ENCODE measurements around the gene NIPAL3.
"Not testable (repeated sequence)": the region's sequence is repeated elsewhere in the genome, so short reads cannot be mapped to it uniquely, and the experiment has no call there.

NIPAL3 gene

DNA sequence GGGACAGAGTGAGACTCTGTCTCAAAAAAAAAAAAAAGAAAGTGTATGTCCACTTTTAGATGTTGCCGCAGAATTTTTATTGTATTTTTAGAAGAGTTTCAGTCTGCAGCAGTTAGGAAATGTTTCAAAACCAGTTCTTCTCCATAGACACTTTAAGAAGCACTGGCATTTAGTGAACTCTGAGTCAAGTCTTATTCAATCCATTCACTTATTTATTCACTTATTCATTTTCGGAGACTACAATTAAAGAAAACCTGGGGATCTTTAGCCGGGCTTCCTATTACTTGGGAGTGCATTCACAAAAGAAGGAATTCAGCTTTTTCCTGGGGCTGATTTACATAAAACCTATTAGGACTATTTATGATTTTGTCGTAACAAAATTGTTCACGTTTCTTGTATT lies 99.3 kb downstream of the NIPAL3 start:
- Histone ChIP-seq H2AK5ac (ENCODE audit: low read length) (no peak overlapping the region), H3K27ac (ENCODE audit: low read depth, low read length) (no peak overlapping the region), H3K36me3 (ENCODE audit: control insufficient read depth, insufficient read depth, low read length) (peaks cover 1% of the 10 kb centered on the region), H3K56ac (ENCODE audit: low read length) (no peak overlapping the region), H3K9ac (ENCODE audit: low read length) (no peak overlapping the region), H2BK5ac (ENCODE audit: low read length) (no peak overlapping the region), H2BK120ac (ENCODE audit: low read depth, low read length) (no peak overlapping the region), H3K27me3 (ENCODE audit: insufficient read depth, low read length, poor library complexity) (no peaks in the 10 kb centered on the region), H3K18ac (ENCODE audit: low read length) (no peak overlapping the region), H3K79me1 (ENCODE audit: low read length) (peaks cover 11% of the 10 kb centered on the region), H3K23ac (ENCODE audit: low read length) (no peak overlapping the region), H3K4me2 (ENCODE audit: low read length) (no peak overlapping the region), H3K4me1 (ENCODE audit: control insufficient read depth, low read depth, low read length) (no peaks in the 10 kb centered on the region), H4K5ac (ENCODE audit: low read length) (no peak overlapping the region), H3K4me3 (ENCODE audit: low read length) (no peak overlapping the region), H3K79me2 (ENCODE audit: control insufficient read depth, insufficient read depth, low read length) (peaks cover 4% of the 10 kb centered on the region), H2BK15ac (replicated peaks; ENCODE audit: low read depth) (no peak overlapping the region), H3K4ac (ENCODE audit: low read depth, low read length) (no peak overlapping the region), H4K8ac (ENCODE audit: low read depth, low read length) (no peak overlapping the region)
- no CpG with 5 or more reads among the region's 5 CpGs for WGBS (ENCODE audit: extremely low coverage, insufficient coverage, low lambda C conversion rate)
- DNase-seq: no peak

GRCh38 chr1:24515671-24516209 lies 100.1 kb downstream of the NIPAL3 start:
- H3K18ac ChIP-seq (ENCODE audit: low read length); H3K36me3 ChIP-seq (ENCODE audit: control insufficient read depth, insufficient read depth, low read length); H3K4me2 ChIP-seq (ENCODE audit: low read length); H3K27me3 ChIP-seq (ENCODE audit: insufficient read depth, low read length, poor library complexity); DNase-seq; H2AK5ac ChIP-seq (ENCODE audit: low read length); H3K4me3 ChIP-seq (ENCODE audit: low read length); H4K5ac ChIP-seq (ENCODE audit: low read length); H3K9ac ChIP-seq (ENCODE audit: low read length); H3K4ac ChIP-seq (ENCODE audit: low read depth, low read length); H2BK5ac ChIP-seq (ENCODE audit: low read length); H3K79me1 ChIP-seq (ENCODE audit: low read length); H2BK120ac ChIP-seq (ENCODE audit: low read depth, low read length); H3K4me1 ChIP-seq (ENCODE audit: control insufficient read depth, low read depth, low read length); H2BK15ac ChIP-seq (replicated peaks; ENCODE audit: low read depth); H3K27ac ChIP-seq (ENCODE audit: low read depth, low read length); H3K79me2 ChIP-seq (ENCODE audit: control insufficient read depth, insufficient read depth, low read length); H3K23ac ChIP-seq (ENCODE audit: low read length); H3K56ac ChIP-seq (ENCODE audit: low read length); H4K8ac ChIP-seq (ENCODE audit: low read depth, low read length): not testable (repeated sequence)
- no CpG with 5 or more reads among the region's 14 CpGs for WGBS (ENCODE audit: extremely low coverage, insufficient coverage, low lambda C conversion rate)

DNA sequence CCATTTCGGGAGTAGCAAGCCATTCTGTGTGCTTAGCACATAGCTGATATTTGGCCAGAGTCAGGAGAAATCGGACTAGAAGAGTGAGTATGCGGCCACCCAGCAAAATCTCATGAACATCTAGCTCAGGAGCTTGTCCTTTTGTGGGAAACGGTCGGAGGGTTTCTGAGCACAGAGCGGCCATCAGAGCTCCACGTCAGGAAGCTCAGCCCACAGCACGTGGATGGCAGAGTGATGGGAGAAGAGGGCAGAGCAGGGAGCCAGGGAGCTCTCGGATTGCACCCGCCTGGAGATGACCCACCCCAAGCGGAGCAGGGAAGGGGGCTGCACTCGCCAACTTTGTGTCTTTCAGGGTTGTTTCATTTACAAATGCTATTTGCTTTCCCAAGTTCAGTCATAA lies 100.9 kb downstream of the NIPAL3 start:
- WGBS (ENCODE audit: extremely low coverage, insufficient coverage, low lambda C conversion rate): no CpG with 5 or more reads among the region's 12 CpGs
- Histone ChIP-seq H3K4ac (ENCODE audit: low read depth, low read length) (no peak overlapping the region), H2BK120ac (ENCODE audit: low read depth, low read length) (no peak overlapping the region), H3K36me3 (ENCODE audit: control insufficient read depth, insufficient read depth, low read length) (peaks cover 1% of the 10 kb centered on the region), H3K4me2 (ENCODE audit: low read length) (no peak overlapping the region), H3K79me1 (ENCODE audit: low read length) (peaks cover 6% of the 10 kb centered on the region), H3K27me3 (ENCODE audit: insufficient read depth, low read length, poor library complexity) (no peaks in the 10 kb centered on the region), H3K18ac (ENCODE audit: low read length) (no peak overlapping the region), H3K23ac (ENCODE audit: low read length) (no peak overlapping the region), H3K27ac (ENCODE audit: low read depth, low read length) (no peak overlapping the region), H2BK15ac (replicated peaks; ENCODE audit: low read depth) (no peak overlapping the region), H2BK5ac (ENCODE audit: low read length) (no peak overlapping the region), H3K9ac (ENCODE audit: low read length) (no peak overlapping the region), H3K4me3 (ENCODE audit: low read length) (no peak overlapping the region), H4K8ac (ENCODE audit: low read depth, low read length) (no peak overlapping the region), H3K4me1 (ENCODE audit: control insufficient read depth, low read depth, low read length) (no peaks in the 10 kb centered on the region), H4K5ac (ENCODE audit: low read length) (no peak overlapping the region), H3K56ac (ENCODE audit: low read length) (no peak overlapping the region), H2AK5ac (ENCODE audit: low read length) (no peak overlapping the region), H3K79me2 (ENCODE audit: control insufficient read depth, insufficient read depth, low read length) (peaks cover 4% of the 10 kb centered on the region)
- no peak for DNase-seq

- no CpG with 5 or more reads among the region's 4 CpGs for WGBS (ENCODE audit: extremely low coverage, insufficient coverage, low lambda C conversion rate)
- no peak overlapping the region for H3K4me3 ChIP-seq (ENCODE audit: low read length)
These were observed 102.3 kb downstream of the NIPAL3 start for GRCh38 chr1:24517898-24518297.

DNA sequence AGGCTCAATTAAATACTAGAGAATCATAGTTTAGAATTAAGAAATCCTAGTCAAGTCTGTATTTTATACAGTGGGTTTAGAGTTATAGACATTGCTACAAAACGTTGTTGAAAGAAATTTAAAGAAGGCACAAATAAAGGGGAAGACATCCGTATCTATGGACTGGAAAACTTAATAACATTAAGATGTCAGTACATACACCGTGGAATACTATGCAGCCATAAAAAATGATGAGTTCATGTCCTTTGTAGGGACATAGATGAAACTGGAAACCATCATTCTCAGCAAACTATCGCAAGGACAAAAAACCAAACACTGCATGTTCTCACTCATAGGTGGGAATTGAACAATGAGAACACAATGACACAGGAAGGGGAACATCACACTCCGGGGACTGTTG lies 104.7 kb downstream of the NIPAL3 start:
- WGBS (ENCODE audit: extremely low coverage, insufficient coverage, low lambda C conversion rate): no CpG with 5 or more reads among the region's 5 CpGs
- not testable (repeated sequence) for H3K4me2 ChIP-seq (ENCODE audit: low read length); H3K18ac ChIP-seq (ENCODE audit: low read length); H4K5ac ChIP-seq (ENCODE audit: low read length); H3K56ac ChIP-seq (ENCODE audit: low read length); H3K27ac ChIP-seq (ENCODE audit: low read depth, low read length); H2BK5ac ChIP-seq (ENCODE audit: low read length); H3K9ac ChIP-seq (ENCODE audit: low read length); DNase-seq; H3K36me3 ChIP-seq (ENCODE audit: control insufficient read depth, insufficient read depth, low read length); H3K4ac ChIP-seq (ENCODE audit: low read depth, low read length); H3K4me3 ChIP-seq (ENCODE audit: low read length); H3K79me1 ChIP-seq (ENCODE audit: low read length); H3K27me3 ChIP-seq (ENCODE audit: insufficient read depth, low read length, poor library complexity); H3K79me2 ChIP-seq (ENCODE audit: control insufficient read depth, insufficient read depth, low read length); H2AK5ac ChIP-seq (ENCODE audit: low read length); H3K23ac ChIP-seq (ENCODE audit: low read length); H2BK120ac ChIP-seq (ENCODE audit: low read depth, low read length); H3K4me1 ChIP-seq (ENCODE audit: control insufficient read depth, low read depth, low read length); H2BK15ac ChIP-seq (replicated peaks; ENCODE audit: low read depth); H4K8ac ChIP-seq (ENCODE audit: low read depth, low read length)

More at GRCh38 chr1:24517898-24518297, 102.3 kb downstream of the NIPAL3 start:
- Histone ChIP-seq H4K8ac (ENCODE audit: low read depth, low read length) (no peak overlapping the region), H2BK15ac (replicated peaks; ENCODE audit: low read depth) (no peak overlapping the region), H2BK120ac (ENCODE audit: low read depth, low read length) (no peak overlapping the region), H3K36me3 (ENCODE audit: control insufficient read depth, insufficient read depth, low read length) (no peaks in the 10 kb centered on the region), H3K79me1 (ENCODE audit: low read length) (peaks cover 2% of the 10 kb centered on the region), H3K79me2 (ENCODE audit: control insufficient read depth, insufficient read depth, low read length) (no peaks in the 10 kb centered on the region), H2AK5ac (ENCODE audit: low read length) (no peak overlapping the region), H3K27ac (ENCODE audit: low read depth, low read length) (no peak overlapping the region), H3K27me3 (ENCODE audit: insufficient read depth, low read length, poor library complexity) (no peaks in the 10 kb centered on the region), H3K9ac (ENCODE audit: low read length) (no peak overlapping the region), H3K4me1 (ENCODE audit: control insufficient read depth, low read depth, low read length) (no peaks in the 10 kb centered on the region), H2BK5ac (ENCODE audit: low read length) (no peak overlapping the region), H4K5ac (ENCODE audit: low read length) (no peak overlapping the region), H3K4ac (ENCODE audit: low read depth, low read length) (no peak overlapping the region), H3K56ac (ENCODE audit: low read length) (no peak overlapping the region), H3K4me2 (ENCODE audit: low read length) (no peak overlapping the region), H3K23ac (ENCODE audit: low read length) (no peak overlapping the region), H3K18ac (ENCODE audit: low read length) (no peak overlapping the region)
- DNase-seq: no peak
